HepG2 (cell line): ENCODE measurements around the gene SYNGR4. TPM values are rescaled to one million over a fixed set of nuclear protein-coding genes. Genes with fewer than 3 reads are reported as not detected.

Experiments
- ARNT ChIP-seq: fragments of 450-650 bp; IDR thresholded peaks from 2 replicates; pipeline ENCODE4 v1.6.1; 2017
- CBX1 ChIP-seq: IDR thresholded peaks from one replicate; pipeline ENCODE4 v1.6.1; 2016; ENCODE audit warnings: antibody characterized with exemption, low read depth
- CENPX ChIP-seq: sonication (generic); formaldehyde crosslinking; IDR thresholded peaks from 2 replicates; pipeline ENCODE4 v1.9.0; 2021; ENCODE audit warnings: mild to moderate bottlenecking, missing genetic modification reagents, moderate library complexity
- EHMT2 ChIP-seq: fragments of 200-600 bp; sonication (generic); IDR thresholded peaks from 2 replicates; pipeline ENCODE4 v1.7.0; 2017; ENCODE audit warnings: antibody characterized with exemption, low read depth, low read length, borderline replicate concordance
- EZH2 ChIP-seq: conservative IDR thresholded peaks from 2 replicates; pipeline ENCODE4 v1.6.1; 2012; ENCODE audit warnings: mild to moderate bottlenecking, low read depth, low read length, moderate library complexity
- HNF4G ChIP-seq, 2 experiments: sonication (generic) in 1 of 2; formaldehyde crosslinking in 1 of 2; IDR thresholded peaks; 2 replicates each; pipeline versions ENCODE4 v1.4.0 to v1.6.1; 2011 to 2020; ENCODE audit warnings: borderline replicate concordance in 2 of 2, low read depth in 2 of 2, mild to moderate bottlenecking in 2 of 2, low read length in 1 of 2, missing genetic modification reagents in 1 of 2, moderate library complexity in 1 of 2
- HOXA7 ChIP-seq: sonication (generic); formaldehyde crosslinking; IDR thresholded peaks from 2 replicates; pipeline ENCODE4 v1.8.1; 2022; ENCODE audit warnings: mild to moderate bottlenecking, missing genetic modification reagents, moderate library complexity
- NFKB2 ChIP-seq: sonication (generic); formaldehyde crosslinking; IDR thresholded peaks from 2 replicates; pipeline ENCODE4 v1.4.0; 2020; ENCODE audit warnings: missing genetic modification reagents, borderline replicate concordance
- NR2F6 ChIP-seq, 2 experiments: IDR thresholded peaks; 2 replicates each; pipeline ENCODE4 v1.6.1; 2016; ENCODE audit warnings: antibody characterized with exemption in 1 of 2, mild to moderate bottlenecking in 1 of 2
- RELA ChIP-seq: sonication (generic); formaldehyde crosslinking; IDR thresholded peaks from 2 replicates; pipeline ENCODE4 v1.4.0; 2020; ENCODE audit warnings: missing genetic modification reagents
- RNF219 ChIP-seq: sonication (generic); formaldehyde crosslinking; IDR thresholded peaks from 2 replicates; pipeline ENCODE4 v1.5.0; 2020; ENCODE audit warnings: mild to moderate bottlenecking, missing genetic modification reagents
- SAP130 ChIP-seq: IDR thresholded peaks from 2 replicates; pipeline ENCODE4 v1.6.1; 2016; ENCODE audit warnings: low read depth
- SNAI1 ChIP-seq: sonication (generic); formaldehyde crosslinking; IDR thresholded peaks from 2 replicates; pipeline ENCODE4 v1.5.0; 2020; ENCODE audit warnings: mild to moderate bottlenecking, missing genetic modification reagents, borderline replicate concordance
- TFDP1 ChIP-seq: IDR thresholded peaks from 2 replicates; pipeline ENCODE4 v1.6.1; 2016; ENCODE audit warnings: missing compliant biosample characterization, missing genetic modification reagents, borderline replicate concordance
- U2AF2 ChIP-seq: fragments of 200-400 bp; formaldehyde crosslinking; IDR thresholded peaks from 2 replicates; pipeline ENCODE4 v1.6.1; 2017; ENCODE audit warnings: low read depth, mild to moderate bottlenecking, low read length
- ZBTB2 ChIP-seq: sonication (generic); formaldehyde crosslinking; IDR thresholded peaks from 2 replicates; pipeline ENCODE4 v1.8.0; 2022; ENCODE audit warnings: low read depth, missing genetic modification reagents
- ZBTB42 ChIP-seq: sonication (generic); formaldehyde crosslinking; IDR thresholded peaks from 2 replicates; pipeline ENCODE4 v1.5.0; 2020; ENCODE audit warnings: mild to moderate bottlenecking, missing genetic modification reagents
- ZFP37 ChIP-seq: sonication (generic); formaldehyde crosslinking; IDR thresholded peaks from 2 replicates; pipeline ENCODE4 v1.4.0; 2020; ENCODE audit warnings: missing genetic modification reagents, borderline replicate concordance
- ZNF607 ChIP-seq: sonication (generic); formaldehyde crosslinking; IDR thresholded peaks from 2 replicates; pipeline ENCODE4 v1.5.1; 2020; ENCODE audit warnings: missing genetic modification reagents, mild to moderate bottlenecking, borderline replicate concordance
- ZNF670 ChIP-seq: sonication (generic); formaldehyde crosslinking; IDR thresholded peaks from 2 replicates; pipeline ENCODE4 v1.8.0; 2022; ENCODE audit warnings: mild to moderate bottlenecking, missing genetic modification reagents, borderline replicate concordance
- polyA plus RNA-seq, 8 experiments: library from polyadenylated mRNA; depleted of rRNA in 3 of 8; stranded (reverse) in 7 of 8; unstranded in 1 of 8; fragments of >200 nt; fragmentation: Illumina TruSeq in 4 of 8; extraction: Trizol in 4 of 8; gene quantifications; 2 replicates each; pipeline versions ENCODE4 v1.2.1 to v1.2.3, GENCODE V29; 2011 to 2016; ENCODE audit warnings: low read depth in 4 of 8, missing spikeins in 1 of 8, mixed read lengths in 1 of 8; ENCODE audit not compliant: insufficient read depth in 1 of 8
- total RNA-seq, 5 experiments: library from RNA; depleted of rRNA; stranded (reverse); fragments of >200 nt; fragmentation: Illumina TruSeq; extraction: Trizol; gene quantifications; 2 replicates each; pipeline ENCODE4 v1.2.3, GENCODE V29; 2016; ENCODE audit warnings: low read depth in 1 of 5
- TF ChIP-seq, protein P1 (sequence below): IDR thresholded peaks from 2 replicates; pipeline ENCODE4 v1.6.1; 2016; ENCODE audit warnings: low read depth, borderline replicate concordance
- TF ChIP-seq, protein P2 (sequence below): sonication (generic); formaldehyde crosslinking; IDR thresholded peaks from 2 replicates; pipeline ENCODE4 v1.5.0; 2020; ENCODE audit warnings: missing genetic modification reagents, mild to moderate bottlenecking, borderline replicate concordance

Gene SYNGR4
- total and polyA plus RNA-seq, 2 of the 13 experiments (the other 11 are each of a cell fraction or from before 2014, with no cell fraction given) = not detected

- TF ChIP-seq RNF219 (CRISPR knock-in tag) = no peak
- TF ChIP-seq ZBTB42 (CRISPR knock-in tag) = no peak
- TF ChIP-seq NR2F6 (IDR thresholded peaks at IDR 0.05) = no peak
- TF ChIP-seq NR2F6 (CRISPR knock-in tag; IDR thresholded peaks at IDR 0.05) = no peak
- no peak for TF ChIP-seq ZBTB2
- TF ChIP-seq, protein P1, sequence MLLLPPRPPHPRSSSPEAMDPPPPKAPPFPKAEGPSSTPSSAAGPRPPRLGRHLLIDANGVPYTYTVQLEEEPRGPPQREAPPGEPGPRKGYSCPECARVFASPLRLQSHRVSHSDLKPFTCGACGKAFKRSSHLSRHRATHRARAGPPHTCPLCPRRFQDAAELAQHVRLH = peak; percentile 53; the same call in 1 of the 2 replicates
- TF ChIP-seq RELA (CRISPR knock-in tag) = no peak
- TF ChIP-seq SNAI1 (CRISPR knock-in tag) = no peak
- TF ChIP-seq HNF4G (IDR thresholded peaks at IDR 0.05; ENCODE audit: borderline replicate concordance, low read depth, low read length) = no peak
- no peak for TF ChIP-seq HNF4G (CRISPR knock-in tag; IDR thresholded peaks at IDR 0.05; ENCODE audit: borderline replicate concordance, low read depth)
- no peak for TF ChIP-seq HOXA7
- TF ChIP-seq EZH2 = no peak
- TF ChIP-seq SAP130 = peak; percentile 52
- no peak for TF ChIP-seq ARNT
- no peak for TF ChIP-seq ZFP37 (CRISPR knock-in tag)
- no peak for TF ChIP-seq ZNF670 (CRISPR knock-in tag)
- no peak for TF ChIP-seq U2AF2
- TF ChIP-seq CENPX (CRISPR knock-in tag) = no peak
- 0 out of 2 replicates have a peak, but pooled peaks have one; percentile 44 for TF ChIP-seq NFKB2 (CRISPR knock-in tag)
- TF ChIP-seq CBX1 = no peak
- TF ChIP-seq TFDP1 (CRISPR knock-in tag) = no peak; the same call in 1 of the 2 replicates
- TF ChIP-seq, protein P2, sequence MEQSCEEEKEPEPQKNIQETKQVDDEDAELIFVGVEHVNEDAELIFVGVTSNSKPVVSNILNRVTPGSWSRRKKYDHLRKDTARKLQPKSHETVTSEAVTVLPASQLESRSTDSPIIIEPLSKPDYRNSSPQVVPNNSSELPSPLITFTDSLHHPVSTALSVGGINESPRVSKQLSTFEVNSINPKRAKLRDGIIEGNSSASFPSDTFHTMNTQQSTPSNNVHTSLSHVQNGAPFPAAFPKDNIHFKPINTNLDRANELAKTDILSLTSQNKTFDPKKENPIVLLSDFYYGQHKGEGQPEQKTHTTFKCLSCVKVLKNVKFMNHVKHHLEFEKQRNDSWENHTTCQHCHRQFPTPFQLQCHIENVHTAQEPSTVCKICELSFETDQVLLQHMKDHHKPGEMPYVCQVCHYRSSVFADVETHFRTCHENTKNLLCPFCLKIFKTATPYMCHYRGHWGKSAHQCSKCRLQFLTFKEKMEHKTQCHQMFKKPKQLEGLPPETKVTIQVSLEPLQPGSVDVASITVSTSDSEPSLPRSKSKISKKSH = no peak
- peak; percentile 61; the same call in 1 of the 2 replicates for TF ChIP-seq ZNF607 (CRISPR knock-in tag)
- no peak for TF ChIP-seq EHMT2
These were observed 31.3 kb upstream of the SYNGR4 start (continued) for GRCh38 chr19:48332662-48333466.
